MM.1S (cell line): Measurements from ENCODE around the gene RRAGD.

Experiments
- DNase-seq: peaks from one replicate; pipeline ENCODE4 v3.0.0-alpha.2; 2015
- H2AFZ ChIP-seq: fragments of 300-600 bp; sonication (generic); 2 replicates; pipeline ENCODE4 v1.6.0; 2016; ENCODE audit warnings: antibody characterized with exemption, low read length
- H3F3A ChIP-seq: fragments of 300-600 bp; sonication (generic); 2 replicates; pipeline ENCODE4 v1.6.1; 2016; ENCODE audit warnings: mild to moderate bottlenecking, antibody characterized with exemption, low read length, moderate library complexity, mixed read lengths; ENCODE audit not compliant: insufficient read depth
- H3K27ac ChIP-seq: fragments of 300-600 bp; sonication (generic); 2 replicates; pipeline ENCODE4 v1.5.1; 2016; ENCODE audit warnings: mild to moderate bottlenecking, low read length
- H3K27me3 ChIP-seq: fragments of 300-600 bp; sonication (generic); replicated peaks from 2 replicates; pipeline ENCODE4 v1.6.0; 2016; ENCODE audit warnings: low read length; ENCODE audit not compliant: insufficient read depth
- H3K36me3 ChIP-seq: fragments of 300-600 bp; sonication (generic); replicated peaks from 2 replicates; pipeline ENCODE4 v1.6.1; 2016; ENCODE audit warnings: mild to moderate bottlenecking, low read length, mixed read lengths; ENCODE audit not compliant: insufficient read depth
- H3K4me1 ChIP-seq: fragments of 300-600 bp; sonication (generic); 2 replicates; pipeline ENCODE4 v1.6.1; 2016; ENCODE audit warnings: low read length, mixed read lengths
- H3K4me2 ChIP-seq: fragments of 300-600 bp; sonication (generic); 2 replicates; pipeline ENCODE4 v1.6.0; 2016; ENCODE audit warnings: low read depth, low read length
- H3K4me3 ChIP-seq: fragments of 300-600 bp; sonication (generic); 2 replicates; pipeline ENCODE4 v1.5.1; 2016; ENCODE audit warnings: low read length, mixed read lengths
- H3K79me2 ChIP-seq: fragments of 300-600 bp; sonication (generic); 2 replicates; pipeline ENCODE4 v1.6.1; 2016; ENCODE audit warnings: mixed run types, low read length, mixed read lengths
- H3K9ac ChIP-seq: fragments of 300-600 bp; sonication (generic); 2 replicates; pipeline ENCODE4 v1.6.1; 2016; ENCODE audit warnings: low read length, mixed read lengths
- H3K9me2 ChIP-seq: fragments of 300-600 bp; sonication (generic); replicated peaks from 2 replicates; pipeline ENCODE4 v1.6.1; 2016; ENCODE audit warnings: mild to moderate bottlenecking, low read length, mixed read lengths; ENCODE audit not compliant: insufficient read depth
- H3K9me3 ChIP-seq: fragments of 300-600 bp; sonication (generic); replicated peaks from 2 replicates; pipeline ENCODE4 v1.6.1; 2016; ENCODE audit warnings: mild to moderate bottlenecking, low read length, mixed read lengths; ENCODE audit not compliant: insufficient read depth
- H4K20me1 ChIP-seq: fragments of 300-600 bp; sonication (generic); 2 replicates; pipeline ENCODE4 v1.6.1; 2016; ENCODE audit warnings: mild to moderate bottlenecking, low read length, moderate library complexity, mixed read lengths; ENCODE audit not compliant: insufficient read depth
- CTCF ChIP-seq: fragments of 300-600 bp; sonication (generic); IDR thresholded peaks from 2 replicates; pipeline ENCODE4 v1.5.1; 2016; ENCODE audit warnings: antibody characterized with exemption, low read length, mixed read lengths
- EZH2 ChIP-seq: fragments of 300-600 bp; sonication (generic); optimal IDR thresholded peaks from 2 replicates; pipeline ENCODE3; 2017; ENCODE audit warnings: low read depth, mild to moderate bottlenecking, antibody characterized with exemption, low read length, mixed read lengths
- EZH2phosphoT487 ChIP-seq: fragments of 300-600 bp; sonication (generic); IDR thresholded peaks from 2 replicates; pipeline ENCODE4 v1.6.1; 2018; ENCODE audit warnings: antibody characterized with exemption, low read length

RRAGD gene

DNA sequence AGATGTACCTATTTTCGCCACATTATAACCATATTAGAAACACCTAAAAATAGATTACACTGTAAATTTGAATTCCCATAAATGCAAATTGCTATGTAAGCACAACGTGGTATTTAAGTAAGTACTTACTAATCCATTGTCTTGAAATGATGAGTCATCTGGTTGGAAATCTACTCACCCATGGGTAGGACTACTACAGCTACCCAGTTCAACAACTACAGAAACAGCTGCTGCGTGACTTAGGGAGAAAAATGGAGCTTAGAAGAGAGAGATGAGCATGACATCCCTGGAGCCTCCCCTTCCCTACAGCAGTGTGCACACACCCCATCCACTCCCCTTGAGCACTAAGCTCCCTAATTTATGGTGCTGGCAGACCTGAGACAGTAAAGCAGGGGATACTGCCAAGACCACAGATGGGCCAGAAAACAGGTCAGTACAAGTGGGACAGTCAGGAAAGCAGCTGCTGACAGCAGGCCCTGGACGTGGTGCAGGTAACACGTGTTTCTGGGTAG is 26.9 kb downstream of the RRAGD start:
- Histone ChIP-seq H3K9me3 (no peaks in the 10 kb centered on the region), H3K79me2 (peaks cover 58% of the 10 kb centered on the region), H3K4me1 (peaks cover 33% of the 10 kb centered on the region), H3K27me3 (no peaks in the 10 kb centered on the region), H3K27ac (no peak overlapping the region), H3K36me3 (0 out of 2 replicates have a peak, but pooled peaks cover 5% of the 10 kb centered on the region), H3K9ac (no peak overlapping the region), H2AFZ (no peak overlapping the region), H4K20me1 (no peaks in the 10 kb centered on the region), H3K4me2 (0 out of 2 replicates have a peak overlapping the region, but pooled peaks have one; percentile 3), H3K9me2 (no peaks in the 10 kb centered on the region), H3K4me3 (no peak overlapping the region), H3F3A (peaks cover 10% of the 10 kb centered on the region; the same call in 1 of the 2 replicates)
- TF ChIP-seq EZH2 (no peak), CTCF (no peak), EZH2phosphoT487 (no peak)
- no peak for DNase-seq

DNA sequence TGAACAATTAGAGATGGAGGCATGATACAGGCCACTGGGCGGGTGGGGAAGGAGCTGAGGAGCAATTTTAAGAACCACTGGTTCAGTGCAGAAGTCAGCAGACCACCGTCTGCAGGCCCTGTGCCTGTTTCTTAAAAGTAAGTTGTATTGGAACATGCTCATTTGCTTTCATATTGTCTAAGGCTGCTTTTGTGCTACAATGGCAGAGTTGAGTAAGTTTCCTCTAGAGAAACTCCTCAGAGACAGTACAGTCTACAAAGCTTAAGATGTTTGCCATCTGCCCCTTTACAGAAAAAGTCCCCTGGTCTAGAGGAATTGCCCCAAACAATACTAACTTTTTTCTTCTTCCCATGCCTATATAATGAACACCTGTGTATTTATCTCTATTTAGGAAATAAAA is 31.0 kb downstream of the RRAGD start:
- DNase-seq = no peak
- H3K27me3 ChIP-seq = no peaks in the 10 kb centered on the region
- H3F3A ChIP-seq = peaks cover 9% of the 10 kb centered on the region
- no peak for TF ChIP-seq EZH2
- no peak for TF ChIP-seq CTCF
- no peak for TF ChIP-seq EZH2phosphoT487
- H3K4me3 ChIP-seq = no peak overlapping the region
- peaks cover 24% of the 10 kb centered on the region for H3K79me2 ChIP-seq
- H3K4me2 ChIP-seq = no peak overlapping the region
- no peaks in the 10 kb centered on the region for H3K9me3 ChIP-seq
- H3K9ac ChIP-seq = no peak overlapping the region
- no peak overlapping the region for H3K27ac ChIP-seq
- 0 out of 2 replicates have a peak, but pooled peaks cover 1% of the 10 kb centered on the region for H3K36me3 ChIP-seq
- H4K20me1 ChIP-seq = no peaks in the 10 kb centered on the region
- H3K9me2 ChIP-seq = no peaks in the 10 kb centered on the region
- H3K4me1 ChIP-seq = peaks cover 19% of the 10 kb centered on the region
- H2AFZ ChIP-seq = no peak overlapping the region

- H4K20me1 ChIP-seq = no peaks in the 10 kb centered on the region
- H3K4me3 ChIP-seq = no peak overlapping the region
- H3K4me2 ChIP-seq = no peak overlapping the region
- H3F3A ChIP-seq = peaks cover 20% of the 10 kb centered on the region
- no peaks in the 10 kb centered on the region for H3K36me3 ChIP-seq
- H3K27ac ChIP-seq = no peak overlapping the region
- no peaks in the 10 kb centered on the region for H3K9me2 ChIP-seq
- H3K4me1 ChIP-seq = peaks cover 20% of the 10 kb centered on the region
- H2AFZ ChIP-seq = no peak overlapping the region
- no peaks in the 10 kb centered on the region for H3K9me3 ChIP-seq
- no peak for DNase-seq
- TF ChIP-seq EZH2phosphoT487 = no peak
- TF ChIP-seq CTCF = no peak
- TF ChIP-seq EZH2 = no peak
- no peak overlapping the region for H3K9ac ChIP-seq
- H3K27me3 ChIP-seq = no peaks in the 10 kb centered on the region
- peaks cover 11% of the 10 kb centered on the region for H3K79me2 ChIP-seq
Measured at GRCh38 chr6:89379281-89379680, 32.8 kb downstream of the RRAGD start.
